Body of pancreas (tissue), 4 donors: Measurements from ENCODE around the gene TMEM117. TPM values are rescaled to one million over a fixed set of nuclear protein-coding genes. Genes with fewer than 3 reads are reported as not detected.

Experiments used
- ATAC-seq: fragments of 150-250 bp; one replicate; pipeline ENCODE4 v1.9.1; 2016
- DNase-seq, 4 donors: peaks; one replicate each; pipeline ENCODE4 v3.0.0-alpha.2; 2019
- H3K27ac ChIP-seq, 4 donors: fragments of 200-600 bp; sonication (generic); 1 replicate in 3 of 4; 2 replicates in 1 of 4; pipeline versions ENCODE4 v1.5.1 to v1.6.1; 2016 to 2019; ENCODE audit warnings: mild to moderate bottlenecking in 1 of 4, mixed read lengths in 1 of 4, moderate library complexity in 1 of 4
- H3K27me3 ChIP-seq, 2 donors: fragments of 200-600 bp; sonication (generic); one replicate each; pipeline ENCODE4 v1.6.0; 2016; ENCODE audit warnings: mild to moderate bottlenecking in 1 of 2
- H3K36me3 ChIP-seq, 2 donors: fragments of 200-600 bp; sonication (generic); replicated peaks in 1 of 2; 2 replicates each; pipeline ENCODE4 v1.5.1; 2016; ENCODE audit warnings: low read depth in 2 of 2; ENCODE audit not compliant: insufficient read depth in 1 of 2
- H3K4me1 ChIP-seq: fragments of 200-600 bp; sonication (generic); one replicate; pipeline ENCODE4 v1.6.0; 2016
- H3K4me3 ChIP-seq, 2 donors: fragments of 200-600 bp; sonication (generic); 1 replicate in 1 of 2; 2 replicates in 1 of 2; pipeline ENCODE4 v1.5.1; 2016 to 2019
- H3K9me3 ChIP-seq, 3 donors: fragments of 200-600 bp; sonication (generic); 1 replicate in 2 of 3; 2 replicates in 1 of 3; pipeline ENCODE4 v1.5.1; 2016
- CTCF ChIP-seq, 7 experiments: fragments of 450-650 bp in 4 of 7; fragments of 200-600 bp in 3 of 7; sonication (generic) in 3 of 7; IDR thresholded peaks; one replicate each; pipeline ENCODE4 v1.5.1; 2016 to 2019; ENCODE audit warnings: antibody characterized with exemption in 7 of 7
- POLR2A ChIP-seq, 3 donors: fragments of 450-650 bp; IDR thresholded peaks; one replicate each; pipeline ENCODE4 v1.6.1; 2016; ENCODE audit warnings: antibody characterized with exemption in 3 of 3, mild to moderate bottlenecking in 2 of 3
- WGBS, 2 donors: methylation state at CpG; one replicate each; pipeline ENCODE4 v1.1.5; 2017; 5-methylcytosine and 5-hydroxymethylcytosine counted together
- intact Hi-C: fragments of 100-400 bp; cut with DNase I; formaldehyde crosslinking; loops from one replicate; pipeline ENCODE4 v1.15.1; 2023
- total RNA-seq, 2 donors: library from RNA; depleted of rRNA; stranded (reverse); fragments of >200 nt; gene quantifications; one replicate each; pipeline ENCODE4 v1.1.0, GENCODE V29; 2016

Gene TMEM117
- total RNA-seq, 2 donors from 2014 or later: 19.2 to 23.4 TPM

- Histone ChIP-seq H3K27ac (no peak overlapping the region), H3K4me3 (no peak overlapping the region), H3K4me1 (no peaks in the 10 kb centered on the region), H3K9me3 (no peaks in the 10 kb centered on the region), H3K36me3 (no peaks in the 10 kb centered on the region), H3K27me3 (no peaks in the 10 kb centered on the region)
- DNase-seq (no peak), ATAC-seq (no peak)
- intact Hi-C loops: no loop called here
- WGBS, 2 donors: 69 to 82% methylated on average over 3 to 7 of the region's 7 CpGs
- TF ChIP-seq POLR2A (IDR thresholded peaks at IDR 0.05) (no peak), CTCF (IDR thresholded peaks at IDR 0.05) (peak in 2 of 7 experiments; percentile 17 to 18)
Observed at GRCh38 chr12:44317651-44318126, 481.8 kb downstream of the TMEM117 start.

- ATAC-seq (no peak), DNase-seq (no peak)
- no peak for TF ChIP-seq POLR2A (IDR thresholded peaks at IDR 0.05)
- TF ChIP-seq CTCF (IDR thresholded peaks at IDR 0.05): no peak
- intact Hi-C loops: no loop called here
- H3K27me3 ChIP-seq: no peaks in the 10 kb centered on the region
- H3K27ac ChIP-seq: no peak overlapping the region
- no peak overlapping the region for H3K4me3 ChIP-seq
- no peaks in the 10 kb centered on the region for H3K4me1 ChIP-seq
- H3K36me3 ChIP-seq: no peaks in the 10 kb centered on the region
- H3K9me3 ChIP-seq: no peaks in the 10 kb centered on the region
Observed at GRCh38 chr12:44331269-44331668, 495.4 kb downstream of the TMEM117 start.

- ATAC-seq (no peak), DNase-seq (no peak)
- no peak overlapping the region for H3K4me3 ChIP-seq
- H3K27me3 ChIP-seq: no peaks in the 10 kb centered on the region
- TF ChIP-seq CTCF (IDR thresholded peaks at IDR 0.05): no peak
- TF ChIP-seq POLR2A (IDR thresholded peaks at IDR 0.05): no peak
- no peak overlapping the region for H3K27ac ChIP-seq
- H3K4me1 ChIP-seq: no peaks in the 10 kb centered on the region
- H3K36me3 ChIP-seq: no peaks in the 10 kb centered on the region
- no peaks in the 10 kb centered on the region for H3K9me3 ChIP-seq
- 90 to 93% methylated on average over 5 of the region's 5 CpGs for WGBS, 2 donors
- intact Hi-C loops: no loop called here
Observed at GRCh38 chr12:44334347-44334746, 498.5 kb downstream of the TMEM117 start.

GRCh38 chr12:44335030-44335429 is 499.1 kb downstream of the TMEM117 start:
- Histone ChIP-seq H3K27me3 (no peaks in the 10 kb centered on the region), H3K4me1 (no peaks in the 10 kb centered on the region), H3K27ac (no peak overlapping the region), H3K36me3 (no peaks in the 10 kb centered on the region), H3K4me3 (no peak overlapping the region), H3K9me3 (no peaks in the 10 kb centered on the region)
- no peak for TF ChIP-seq CTCF (IDR thresholded peaks at IDR 0.05)
- no peak for TF ChIP-seq POLR2A (IDR thresholded peaks at IDR 0.05)
- no peak for DNase-seq
- intact Hi-C loops: no loop called here
- no peak for ATAC-seq

GRCh38 chr12:44336577-44336976 is 500.7 kb downstream of the TMEM117 start:
- TF ChIP-seq POLR2A (IDR thresholded peaks at IDR 0.05) (no peak), CTCF (IDR thresholded peaks at IDR 0.05) (no peak)
- 87 to 93% methylated on average over 2 of the region's 2 CpGs for WGBS, 2 donors
- no peaks in the 10 kb centered on the region for H3K27me3 ChIP-seq
- no peaks in the 10 kb centered on the region for H3K36me3 ChIP-seq
- H3K4me3 ChIP-seq: no peak overlapping the region
- no peaks in the 10 kb centered on the region for H3K9me3 ChIP-seq
- intact Hi-C loops: no loop called here
- H3K27ac ChIP-seq: no peak overlapping the region
- no peaks in the 10 kb centered on the region for H3K4me1 ChIP-seq
- no peak for ATAC-seq
- no peak for DNase-seq
